ENCODE results near the gene RFNG.
"Not testable (repeated sequence)": the region's sequence is repeated elsewhere in the genome, so short reads cannot be mapped to it uniquely, and the experiment has no call there.

The RFNG gene

DNA sequence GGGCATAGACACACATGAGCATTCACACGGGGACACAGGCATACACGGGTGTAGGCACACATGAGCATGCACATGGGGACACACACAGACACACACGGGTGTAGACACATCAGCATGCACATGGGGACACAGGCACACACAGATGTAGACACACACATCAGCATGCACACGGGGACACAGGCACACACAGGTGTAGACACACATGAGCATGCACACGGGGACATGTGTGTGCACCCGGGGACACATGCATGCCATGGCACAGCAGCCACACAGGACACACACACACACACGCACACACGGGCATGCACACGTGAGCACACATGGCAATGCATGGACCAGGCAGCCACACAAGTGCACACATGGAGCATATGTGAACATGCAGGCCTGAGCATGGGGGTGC is 9.0 kb downstream of the RFNG start:
- no peak for DNase-seq (ENCODE audit: low spot score)

DNA sequence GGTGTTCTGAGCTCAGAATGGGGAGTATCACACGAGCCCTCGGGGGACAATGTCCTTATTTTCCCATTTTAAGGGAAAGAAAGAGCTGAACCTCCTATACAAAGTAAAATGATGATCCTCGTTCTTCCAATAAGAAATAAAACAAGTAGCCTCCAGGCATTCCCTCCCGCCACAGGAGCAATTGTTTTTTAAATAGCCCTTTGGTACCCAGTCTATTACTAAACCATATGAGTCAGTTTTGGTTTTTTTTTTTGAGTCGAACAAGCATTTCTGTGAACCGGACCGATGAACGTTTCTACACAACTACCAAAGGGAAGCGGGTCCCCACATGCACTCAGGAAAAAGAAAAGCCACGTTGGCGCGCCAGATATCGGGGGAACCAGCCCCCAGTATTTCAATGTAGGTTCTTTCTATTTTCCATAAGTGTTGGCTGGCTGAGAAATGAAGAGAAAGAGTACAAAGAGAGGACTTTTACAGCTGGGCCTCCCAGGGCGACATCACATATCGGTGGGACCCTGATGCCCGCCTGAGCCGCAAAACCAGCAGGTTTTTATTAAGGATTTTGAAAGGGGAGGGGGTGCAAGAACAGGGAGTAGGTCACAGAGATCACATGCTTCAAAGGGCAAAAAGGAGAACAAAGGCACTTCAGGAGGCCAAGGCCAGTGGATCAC is 10.3 kb downstream of the RFNG start:
- no peak for DNase-seq (ENCODE audit: low spot score)

DNA sequence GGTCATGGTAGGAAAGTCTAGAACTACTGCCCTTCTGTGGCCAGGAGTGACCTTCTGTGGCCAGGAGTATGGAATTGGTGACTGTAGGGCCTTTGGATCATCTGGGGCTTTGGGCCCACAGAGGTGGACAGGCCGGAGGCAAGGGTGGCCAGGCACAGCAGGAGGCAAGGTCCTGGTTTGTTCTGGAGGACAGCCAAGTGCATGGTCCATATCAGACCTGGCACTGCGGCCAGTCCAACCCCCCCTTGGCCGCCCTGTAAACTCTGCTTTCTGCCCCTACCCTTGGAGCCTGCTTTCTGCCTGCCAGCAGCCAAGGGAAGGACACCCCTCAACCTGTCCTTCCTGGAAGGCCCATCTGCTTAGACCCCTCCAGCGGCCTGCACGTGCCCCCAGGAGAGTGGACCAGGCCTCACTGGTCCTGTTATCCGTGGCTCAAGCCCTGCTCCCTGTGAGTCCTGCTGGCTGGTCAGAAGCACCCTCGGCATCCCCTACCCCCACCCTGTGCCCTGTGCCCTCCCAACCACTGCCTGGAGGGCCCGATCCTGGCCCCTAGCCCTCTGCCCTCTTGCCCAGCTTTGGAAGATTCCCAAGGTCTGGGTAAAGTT is 11.8 kb downstream of the RFNG start:
- no peak for DNase-seq (ENCODE audit: low spot score)

DNA sequence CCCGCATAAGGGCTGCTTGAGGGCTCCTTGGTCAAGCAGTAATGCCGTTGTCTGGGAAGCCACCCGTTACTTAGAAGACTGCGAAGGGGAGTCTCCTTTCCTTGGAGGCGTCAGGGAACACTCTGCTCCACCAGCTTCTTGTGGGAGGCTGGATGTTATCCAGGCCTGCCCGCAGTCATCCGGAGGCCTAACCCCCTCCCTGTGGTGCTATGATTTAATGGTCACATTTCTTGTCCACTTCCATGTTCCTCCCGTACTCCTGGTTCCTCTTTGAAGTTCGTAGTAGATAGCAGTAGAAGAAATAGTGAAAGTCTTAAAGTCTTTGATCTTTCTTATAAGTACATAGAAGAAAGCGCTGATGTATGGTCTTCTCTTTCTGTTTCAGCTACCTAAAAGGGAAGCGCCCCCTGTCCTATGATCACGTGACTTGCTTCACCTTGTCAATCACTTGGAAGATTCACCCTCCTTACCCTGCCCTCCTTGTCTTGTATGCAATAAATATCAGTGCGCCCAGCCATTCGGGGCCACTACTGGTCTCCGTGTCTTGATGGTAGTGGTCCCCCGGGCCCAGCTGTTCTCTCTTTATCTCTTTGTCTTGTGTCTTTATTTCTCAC is 12.7 kb downstream of the RFNG start:
- DNase-seq (ENCODE audit: low spot score), result not testable (repeated sequence)

DNA sequence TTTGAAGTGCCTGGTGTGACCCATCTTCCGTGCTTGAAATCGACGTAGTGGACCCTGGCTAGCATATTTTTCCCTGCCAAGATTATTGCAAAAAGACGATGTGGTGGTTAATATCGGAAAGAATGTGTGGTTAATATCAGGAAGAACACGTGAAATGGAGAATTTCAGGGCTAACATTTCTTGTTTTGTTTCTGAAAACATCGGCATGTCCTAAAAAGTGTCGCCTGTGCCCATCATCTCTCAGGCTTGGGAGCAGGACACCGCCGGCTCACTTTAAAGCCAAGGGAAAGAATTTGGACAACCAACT is 13.8 kb downstream of the RFNG start:
- no peak for DNase-seq (ENCODE audit: low spot score)

DNA sequence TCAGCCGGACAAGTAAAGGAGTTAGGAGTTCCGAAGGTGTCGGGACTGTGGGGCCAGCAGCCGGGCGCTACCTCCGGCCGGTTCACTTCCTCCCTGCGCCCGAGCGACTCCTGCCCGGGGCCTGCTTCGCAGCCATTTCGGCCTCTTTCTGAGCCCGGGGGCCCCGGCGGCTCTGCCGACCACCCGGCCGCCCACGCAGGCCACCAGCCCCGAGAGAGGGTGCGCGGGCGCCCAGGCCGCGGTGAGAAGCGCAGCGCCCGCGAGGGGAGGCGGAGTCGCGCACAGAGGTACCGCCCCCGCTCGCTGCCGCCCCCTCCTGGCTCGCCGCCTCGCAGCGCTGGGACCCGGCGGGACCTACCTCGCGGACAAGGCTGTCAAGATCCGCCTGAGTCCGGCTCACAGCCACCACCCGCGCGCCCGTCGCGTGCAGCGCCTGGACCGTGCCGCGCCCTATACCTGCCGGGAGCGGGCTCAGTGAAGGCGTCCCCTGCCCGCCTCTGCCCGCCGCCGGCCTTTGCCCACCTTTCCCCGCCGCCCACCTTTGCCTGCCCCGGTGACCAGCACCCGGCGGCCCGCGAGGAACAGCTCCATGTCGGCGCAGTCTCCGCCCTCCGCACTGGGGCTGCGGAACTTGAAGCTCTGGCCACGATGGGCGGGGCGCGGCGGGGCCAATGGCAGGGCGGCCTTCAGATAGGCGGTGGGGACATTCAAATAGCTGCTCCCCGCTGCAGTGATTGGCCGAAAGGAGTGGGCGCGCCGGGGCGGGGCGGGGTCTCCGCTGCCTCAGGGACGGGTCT is 14.3 kb downstream of the RFNG start, which contains the start of gene DCXR:
Gene DCXR, minus strand, starts transcription at position 606 of the 797 bp plus-strand sequence. Its CDS starts 15 bp downstream, at position 591.
- peak; percentile 96 for DNase-seq (ENCODE audit: low spot score)

DNA sequence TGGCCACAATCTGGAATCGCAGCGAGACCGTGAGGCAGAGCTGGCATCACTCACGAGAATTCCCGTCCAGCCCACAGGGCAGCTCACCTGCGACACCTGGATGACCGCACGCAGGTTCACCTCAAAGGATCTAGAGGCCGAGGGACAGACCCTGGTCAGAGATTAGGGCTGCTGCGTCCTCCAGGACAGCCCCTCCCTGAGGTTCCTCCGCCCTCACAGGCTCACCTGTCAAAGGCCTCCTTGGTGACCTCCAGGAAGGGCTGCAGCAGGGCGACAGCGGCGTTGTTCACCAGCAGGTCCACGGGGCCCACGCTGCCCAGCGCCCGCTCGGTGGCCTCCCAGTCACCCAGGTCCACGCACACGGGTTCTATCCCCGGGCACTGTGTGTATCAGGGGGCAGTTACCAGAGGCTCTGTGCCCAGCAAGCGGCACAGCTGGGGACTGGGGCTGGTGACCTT is 14.9 kb downstream of the RFNG start:
- no peak for DNase-seq (ENCODE audit: low spot score)

DNA sequence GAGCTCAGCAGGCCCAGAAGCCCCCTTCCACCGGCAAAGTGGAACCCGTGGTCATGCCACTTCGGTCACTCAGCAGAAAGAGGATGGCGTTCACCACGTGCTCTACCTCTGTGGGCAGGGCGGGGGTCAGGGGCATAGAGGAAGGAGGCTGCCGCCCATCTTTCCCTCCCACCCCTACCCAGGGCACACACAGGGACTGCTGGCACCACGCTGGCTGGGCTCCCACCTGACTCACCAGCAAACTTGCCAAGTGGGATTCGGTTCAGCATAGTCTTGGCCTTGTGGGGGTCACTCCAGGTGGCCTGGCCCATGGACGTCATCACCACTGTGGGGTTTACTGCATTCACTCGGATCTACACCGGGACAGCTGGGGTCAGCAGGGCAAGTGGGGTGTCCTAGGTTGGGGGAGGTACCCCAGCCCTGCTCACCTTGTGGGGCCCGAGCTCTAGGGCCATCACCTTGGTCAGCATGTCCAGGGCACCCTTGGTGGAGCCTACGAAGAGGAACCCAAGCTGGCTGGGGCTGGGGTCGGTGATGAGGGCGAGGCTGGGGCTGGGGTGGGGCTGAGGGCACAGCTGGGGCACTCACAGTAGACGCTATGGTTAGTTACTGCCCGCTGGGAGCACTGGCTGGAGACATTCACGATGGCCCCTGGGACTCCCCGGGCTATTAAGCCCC is 15.5 kb downstream of the RFNG start:
- no peak for DNase-seq (ENCODE audit: low spot score)

DNA sequence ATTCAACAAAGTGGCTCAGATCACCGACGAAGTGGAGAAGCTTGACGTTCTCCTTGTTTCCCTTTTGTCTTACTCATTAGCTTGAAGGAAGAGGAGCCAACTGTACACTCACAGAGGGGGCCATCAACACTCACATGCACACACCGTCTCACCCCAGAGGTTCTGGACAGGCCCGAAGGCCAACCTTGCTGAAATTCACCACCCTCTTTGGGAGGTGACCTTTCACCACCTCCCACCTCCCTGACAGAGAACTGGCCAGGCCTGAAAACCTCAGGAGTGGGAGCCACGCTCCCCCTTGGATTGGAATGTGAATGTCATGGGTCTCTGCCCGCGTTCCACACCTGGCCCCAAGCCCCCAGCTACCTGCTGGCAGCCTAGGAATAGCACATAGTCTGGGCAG is 16.1 kb downstream of the RFNG start:
- no peak for DNase-seq (ENCODE audit: low spot score)

DNA sequence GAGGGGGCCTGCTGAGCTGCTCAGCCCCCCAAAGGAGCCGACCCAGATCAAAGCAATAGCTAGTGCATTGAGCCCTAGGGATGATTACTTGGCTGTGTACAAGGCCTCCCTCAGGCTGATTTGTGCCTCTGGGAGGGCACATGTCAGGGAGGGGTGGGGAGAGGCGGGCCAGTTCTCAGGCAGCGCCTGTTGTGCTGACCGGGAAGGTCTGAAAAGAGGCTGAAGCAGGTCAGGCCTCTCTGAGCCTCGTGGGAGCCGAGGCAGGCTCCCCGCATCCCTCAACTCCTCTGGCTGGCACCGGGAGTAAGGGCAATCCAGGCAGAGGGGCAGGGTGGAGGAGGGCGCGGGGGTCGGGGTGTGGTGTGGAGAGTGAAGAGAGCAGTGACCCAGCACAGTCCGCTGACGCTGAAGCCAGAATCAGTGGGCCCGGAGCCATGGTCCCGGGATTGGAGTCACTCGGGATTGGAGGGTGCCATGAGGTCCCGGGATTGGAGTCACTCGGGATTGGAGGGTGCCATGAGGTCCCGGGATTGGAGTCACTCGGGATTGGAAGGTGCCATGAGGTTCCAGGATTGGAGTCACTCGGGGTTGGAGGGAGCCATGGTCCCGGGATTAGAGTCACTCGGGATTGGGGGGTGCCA is 17.1 kb downstream of the RFNG start:
- DNase-seq (ENCODE audit: low spot score), result no peak

DNA sequence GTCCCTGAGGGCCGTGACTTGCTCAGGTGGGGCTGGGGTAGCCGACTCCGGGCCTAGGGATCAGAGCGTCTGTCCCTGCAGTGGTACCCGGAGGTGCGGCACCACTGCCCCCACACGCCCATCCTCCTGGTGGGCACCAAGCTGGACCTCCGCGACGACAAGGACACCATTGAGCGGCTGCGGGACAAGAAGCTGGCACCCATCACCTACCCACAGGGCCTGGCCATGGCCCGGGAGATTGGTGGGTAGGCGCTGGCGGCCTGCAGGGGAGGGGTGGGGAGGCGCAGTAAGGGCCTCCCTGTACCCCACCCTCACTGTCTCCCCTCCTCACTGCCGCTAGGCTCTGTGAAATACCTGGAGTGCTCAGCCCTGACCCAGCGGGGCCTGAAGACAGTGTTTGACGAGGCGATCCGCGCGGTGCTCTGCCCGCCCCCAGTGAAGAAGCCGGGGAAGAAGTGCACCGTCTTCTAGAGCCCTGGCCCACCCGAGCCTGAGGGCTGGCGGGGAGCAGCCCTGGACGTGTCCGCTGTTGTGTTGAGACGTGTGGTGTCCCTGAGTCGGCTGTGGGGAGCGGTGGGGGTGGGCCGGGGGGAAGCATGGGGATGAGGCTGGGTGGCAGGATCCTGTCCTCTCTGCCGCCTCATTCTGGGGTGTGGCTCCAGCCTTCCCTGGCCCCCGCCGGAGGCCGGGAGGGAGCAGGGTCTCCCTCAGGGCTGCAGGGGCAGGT is 18.1 kb downstream of the RFNG start:
- no peak for DNase-seq (ENCODE audit: low spot score)

DNA sequence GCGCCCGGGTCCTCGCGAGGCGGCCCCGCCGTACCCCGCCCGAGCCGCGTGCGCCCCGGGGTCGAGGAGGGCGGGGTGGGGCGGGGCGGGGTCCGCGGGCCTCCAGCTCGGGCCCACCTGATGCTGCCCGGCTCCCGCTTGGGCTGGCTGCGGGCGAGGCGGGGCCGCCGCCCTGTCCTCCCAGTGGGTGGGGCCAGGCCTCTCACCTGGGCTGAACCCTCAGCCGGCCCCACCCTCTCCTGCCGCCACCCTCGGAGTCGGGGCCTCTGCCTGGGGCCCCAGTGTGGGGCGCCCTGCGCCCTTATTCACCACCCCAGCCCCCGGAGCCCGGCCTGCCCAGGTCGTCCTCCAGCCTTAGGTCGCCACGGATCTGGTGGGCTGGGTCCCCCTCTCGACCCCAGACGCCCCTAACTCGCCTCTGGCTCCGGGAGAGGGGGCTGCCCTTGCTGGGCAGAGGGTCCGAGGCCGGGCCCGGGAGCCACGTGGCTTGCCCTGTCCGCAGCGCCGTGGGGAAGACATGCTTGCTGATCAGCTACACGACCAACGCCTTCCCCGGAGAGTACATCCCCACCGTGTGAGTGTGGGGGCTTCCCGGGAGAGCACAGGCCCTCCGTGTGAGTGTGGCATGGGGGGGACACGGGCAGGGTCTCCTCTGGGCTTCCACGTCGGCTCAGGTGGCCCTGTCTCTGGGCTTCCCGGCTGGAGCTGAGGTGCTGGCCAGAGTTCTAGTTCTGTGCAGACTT is 19.6 kb downstream of the RFNG start:
- DNase-seq (ENCODE audit: low spot score), result peak; percentile 18

DNA sequence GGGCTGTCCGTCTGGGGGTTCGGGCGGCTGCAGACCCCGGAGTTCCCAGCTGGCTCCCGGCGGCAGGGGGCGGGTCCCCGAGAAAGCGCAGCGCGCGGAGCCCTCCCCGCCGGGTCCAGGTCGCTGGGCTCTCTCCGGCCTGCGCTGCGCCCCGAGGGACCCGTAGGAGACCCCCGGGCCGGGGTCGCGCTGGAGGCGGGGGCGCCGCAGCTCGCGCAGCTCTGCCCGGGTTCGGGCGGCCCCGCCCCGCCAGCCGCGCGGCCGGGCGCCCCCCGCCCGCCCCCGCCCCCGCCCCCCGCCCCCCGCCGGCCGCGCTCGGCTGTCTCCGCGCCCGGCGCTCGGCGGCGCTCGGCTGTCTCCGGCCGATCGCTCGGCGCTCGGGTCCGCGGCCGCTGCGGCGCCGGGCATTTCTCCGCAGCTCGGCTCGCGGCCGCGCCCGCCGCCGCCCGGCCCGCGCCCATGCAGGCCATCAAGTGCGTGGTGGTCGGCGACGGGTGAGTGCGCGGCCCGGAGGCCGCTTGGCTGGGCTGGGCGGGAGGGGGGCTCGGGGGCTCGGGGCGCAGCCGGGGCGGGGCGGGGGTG is 20.2 kb downstream of the RFNG start, which contains the start of gene RAC3:
Gene RAC3, plus strand, starts transcription at position 376 of the 582 bp plus-strand sequence. Its CDS starts 84 bp downstream, at position 460.
- no peak for DNase-seq (ENCODE audit: low spot score)

DNA sequence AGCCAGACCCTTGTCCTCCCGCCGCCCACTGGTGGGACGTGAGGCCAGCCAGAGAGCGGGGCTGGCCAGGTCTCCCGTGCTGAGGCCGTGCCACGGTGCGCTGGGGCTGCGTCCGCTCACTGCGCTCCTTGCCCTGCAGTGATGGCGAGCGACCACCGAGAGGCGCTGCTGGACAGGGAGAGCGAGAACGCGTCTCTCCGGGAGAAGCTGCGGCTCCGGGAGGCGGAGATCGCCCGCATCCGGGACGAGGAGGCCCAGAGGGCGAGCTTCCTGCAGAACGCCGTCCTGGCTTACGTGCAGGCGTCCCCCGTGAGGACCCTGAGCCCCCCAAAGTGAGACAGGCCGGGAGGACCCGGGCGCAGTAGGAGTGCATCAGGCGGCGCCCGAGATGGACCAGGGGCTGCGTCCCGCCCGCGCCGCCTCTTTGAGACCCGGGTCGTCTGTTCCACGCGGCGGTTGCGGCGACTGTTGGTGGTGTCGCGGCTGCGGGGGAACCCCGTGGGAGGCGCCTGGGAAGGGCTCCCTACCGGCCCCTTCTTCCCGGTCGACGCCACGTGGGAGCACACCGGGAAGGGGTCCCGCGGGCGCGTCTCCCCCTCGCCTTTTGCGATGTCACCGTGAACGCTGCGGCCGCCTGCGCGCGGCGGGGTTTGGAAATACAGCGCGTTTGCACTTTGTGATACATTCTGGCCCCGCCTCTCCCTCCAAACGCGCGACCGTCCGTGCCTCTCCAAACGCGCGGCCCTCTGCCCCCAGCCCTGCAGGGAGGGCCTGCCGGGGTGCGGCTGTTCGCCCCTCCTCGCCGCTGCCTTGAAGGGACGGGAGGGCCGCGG is 20.9 kb downstream of the RFNG start:
- peak; percentile 84 for DNase-seq (ENCODE audit: low spot score)

DNA sequence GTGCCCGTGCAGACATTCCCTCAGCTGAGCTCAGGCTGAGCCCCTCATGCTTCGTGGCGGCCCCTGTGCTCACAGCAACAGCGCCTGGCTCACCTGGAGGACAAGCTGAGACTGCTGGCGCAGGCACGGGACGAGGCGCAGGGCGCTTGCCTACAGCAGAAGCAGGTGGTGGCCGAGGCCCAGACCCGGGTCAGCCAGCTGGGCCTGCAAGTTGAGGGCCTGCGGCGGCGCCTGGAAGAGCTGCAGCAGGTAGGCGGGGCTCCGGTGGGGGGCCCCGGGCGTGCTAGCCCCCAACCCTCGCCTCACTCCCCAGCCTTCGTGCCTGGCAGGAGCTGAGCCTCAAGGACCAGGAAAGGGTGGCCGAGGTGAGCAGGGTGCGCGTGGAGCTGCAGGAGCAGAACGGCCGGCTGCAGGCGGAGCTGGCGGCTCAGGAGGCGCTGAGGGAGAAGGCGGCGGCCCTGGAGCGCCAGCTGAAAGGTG is 21.6 kb downstream of the RFNG start:
- no peak for DNase-seq (ENCODE audit: low spot score)

DNA sequence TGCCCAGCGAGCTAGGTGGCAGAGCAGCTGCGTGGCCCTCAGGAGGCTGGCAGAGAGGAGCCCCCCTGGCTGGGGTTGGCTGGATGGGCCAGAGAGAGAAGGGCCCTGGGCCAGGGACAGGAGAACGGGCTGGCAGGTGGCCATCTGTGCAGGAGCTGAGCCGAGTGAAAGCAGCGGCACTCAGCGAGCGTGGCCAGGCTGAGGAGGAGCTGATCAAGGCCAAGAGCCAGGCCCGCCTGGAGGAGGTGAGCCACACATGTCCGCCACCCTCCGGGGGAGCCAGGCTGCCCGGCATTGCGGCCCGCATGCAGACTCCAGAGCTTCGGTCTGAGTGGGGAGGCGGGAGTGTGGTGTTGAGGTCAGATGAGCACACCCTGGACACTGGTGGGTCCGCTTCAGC is 22.2 kb downstream of the RFNG start:
- no peak for DNase-seq (ENCODE audit: low spot score)

DNA sequence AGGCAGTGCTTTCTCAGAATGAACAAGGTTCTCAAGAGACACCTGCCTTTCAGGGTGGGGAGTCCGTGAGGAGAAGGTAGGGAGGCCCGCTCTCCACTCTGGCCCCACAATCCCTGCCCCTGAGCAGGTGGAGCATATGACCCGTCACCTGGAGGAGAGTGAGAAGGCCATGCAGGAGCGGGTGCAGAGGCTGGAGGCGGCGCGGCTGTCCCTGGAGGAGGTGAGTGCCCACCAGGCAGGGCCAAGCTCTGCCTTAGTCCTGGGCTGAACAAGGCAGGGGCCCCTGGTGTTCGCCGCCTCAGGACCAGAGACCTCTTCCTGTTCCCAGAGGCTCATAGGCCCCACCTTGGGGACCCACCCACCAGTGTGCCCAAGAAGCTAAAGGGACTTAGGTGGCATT is 22.6 kb downstream of the RFNG start:
- DNase-seq (ENCODE audit: low spot score), result no peak

DNA sequence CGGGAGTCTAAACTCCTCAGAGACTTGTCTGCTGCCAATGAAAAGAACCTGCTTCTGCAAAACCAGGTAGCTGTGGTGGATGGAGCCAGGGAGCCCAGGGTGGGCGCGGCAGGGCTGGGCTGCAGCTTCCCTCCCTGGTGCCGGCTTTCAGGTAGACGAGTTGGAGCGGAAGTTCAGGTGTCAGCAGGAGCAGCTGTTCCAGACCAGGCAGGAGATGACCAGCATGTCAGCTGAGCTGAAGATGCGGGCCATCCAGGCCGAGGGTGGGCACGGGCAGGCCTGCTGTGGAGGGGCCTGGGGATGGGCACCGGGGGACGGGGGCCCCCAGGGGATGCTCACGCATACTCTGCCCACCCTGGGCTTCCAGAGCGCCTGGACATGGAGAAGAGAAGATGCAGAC is 23.4 kb downstream of the RFNG start:
- no peak for DNase-seq (ENCODE audit: low spot score)
